ENCODE measurements around the gene NELFA. TPM values are rescaled to one million over a fixed set of nuclear protein-coding genes. Genes with fewer than 3 reads are reported as not detected.

NELFA gene
- total and polyA plus RNA-seq, 10 of the 15 experiments (the other 5 are each of a cell fraction or from before 2014, with no cell fraction given) = 0.39 to 38.6 (median 16.7) TPM

DNA sequence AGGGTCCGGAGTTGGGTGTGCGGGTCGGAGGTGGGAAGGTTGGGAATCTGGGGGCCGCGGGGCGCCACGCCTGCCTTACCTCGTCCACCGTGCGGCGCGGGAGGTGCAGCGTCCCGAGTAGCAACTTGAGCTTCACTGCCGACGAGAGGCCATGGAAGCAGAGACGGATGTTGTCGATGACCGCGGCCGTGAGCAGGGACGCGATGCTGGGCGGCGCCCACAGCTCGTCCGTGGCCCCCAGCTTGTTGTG lies 178 bp downstream of the NELFA start (continued):
- TF ChIP-seq ETV6 (conservative IDR thresholded peaks at IDR 0.05 in 1 of 2, IDR thresholded peaks at IDR 0.05 in 1 of 2; ENCODE audit: borderline replicate concordance in 1 of 2, low read depth in 1 of 2) (no peak), SIX5 (IDR thresholded peaks at IDR 0.05; ENCODE audit: low read depth, low read length, severe bottlenecking) (no peak), SREBF2 (IDR thresholded peaks at IDR 0.05; ENCODE audit: low read length) (no peak), NFYA (IDR thresholded peaks at IDR 0.05; ENCODE audit: borderline replicate concordance, low read depth, low read length) (no peak), SPI1 (IDR thresholded peaks at IDR 0.05; ENCODE audit: borderline replicate concordance, insufficient read depth, low read depth, low read length) (no peak), NBN (IDR thresholded peaks at IDR 0.05) (no peak), POU2F2 (IDR thresholded peaks at IDR 0.05; ENCODE audit: borderline replicate concordance, low read depth, low read length) (peak; percentile 62; the same call in 1 of the 3 replicates), BACH1 (IDR thresholded peaks at IDR 0.05; ENCODE audit: borderline replicate concordance) (no peak), RELA (IDR thresholded peaks at IDR 0.05; ENCODE audit: borderline replicate concordance, partially characterized antibody) (no peak), GATAD2B (conservative IDR thresholded peaks at IDR 0.05; ENCODE audit: low read depth) (0 out of 2 replicates have a peak, but pooled peaks have one; percentile 1), HDAC6 (IDR thresholded peaks at IDR 0.05; ENCODE audit: unreplicated experiment) (no peak), BHLHE40 (IDR thresholded peaks at IDR 0.05; ENCODE audit: borderline replicate concordance in 1 of 2, low read depth in 2 of 2, low read length in 1 of 2) (peak in 1 of 2 experiments; percentile 19; a peak in 1 of 4 replicates), IRF4 (IDR thresholded peaks at IDR 0.05; ENCODE audit: low read depth, low read length) (0 out of 2 replicates have a peak, but pooled peaks have one; percentile 31), HDGF (IDR thresholded peaks at IDR 0.05) (peak; percentile 84)
- TF ChIP-seq, protein P1, sequence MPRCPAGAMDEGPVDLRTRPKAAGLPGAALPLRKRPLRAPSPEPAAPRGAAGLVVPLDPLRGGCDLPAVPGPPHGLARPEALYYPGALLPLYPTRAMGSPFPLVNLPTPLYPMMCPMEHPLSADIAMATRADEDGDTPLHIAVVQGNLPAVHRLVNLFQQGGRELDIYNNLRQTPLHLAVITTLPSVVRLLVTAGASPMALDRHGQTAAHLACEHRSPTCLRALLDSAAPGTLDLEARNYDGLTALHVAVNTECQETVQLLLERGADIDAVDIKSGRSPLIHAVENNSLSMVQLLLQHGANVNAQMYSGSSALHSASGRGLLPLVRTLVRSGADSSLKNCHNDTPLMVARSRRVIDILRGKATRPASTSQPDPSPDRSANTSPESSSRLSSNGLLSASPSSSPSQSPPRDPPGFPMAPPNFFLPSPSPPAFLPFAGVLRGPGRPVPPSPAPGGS (IDR thresholded peaks at IDR 0.05; ENCODE audit: borderline replicate concordance, insufficient read depth, low read depth, low read length, poor library complexity, severe bottlenecking) = no peak
- TF ChIP-seq, protein P2, sequence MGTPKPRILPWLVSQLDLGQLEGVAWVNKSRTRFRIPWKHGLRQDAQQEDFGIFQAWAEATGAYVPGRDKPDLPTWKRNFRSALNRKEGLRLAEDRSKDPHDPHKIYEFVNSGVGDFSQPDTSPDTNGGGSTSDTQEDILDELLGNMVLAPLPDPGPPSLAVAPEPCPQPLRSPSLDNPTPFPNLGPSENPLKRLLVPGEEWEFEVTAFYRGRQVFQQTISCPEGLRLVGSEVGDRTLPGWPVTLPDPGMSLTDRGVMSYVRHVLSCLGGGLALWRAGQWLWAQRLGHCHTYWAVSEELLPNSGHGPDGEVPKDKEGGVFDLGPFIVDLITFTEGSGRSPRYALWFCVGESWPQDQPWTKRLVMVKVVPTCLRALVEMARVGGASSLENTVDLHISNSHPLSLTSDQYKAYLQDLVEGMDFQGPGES (IDR thresholded peaks at IDR 0.05) = no peak
- TF ChIP-seq, protein P3, sequence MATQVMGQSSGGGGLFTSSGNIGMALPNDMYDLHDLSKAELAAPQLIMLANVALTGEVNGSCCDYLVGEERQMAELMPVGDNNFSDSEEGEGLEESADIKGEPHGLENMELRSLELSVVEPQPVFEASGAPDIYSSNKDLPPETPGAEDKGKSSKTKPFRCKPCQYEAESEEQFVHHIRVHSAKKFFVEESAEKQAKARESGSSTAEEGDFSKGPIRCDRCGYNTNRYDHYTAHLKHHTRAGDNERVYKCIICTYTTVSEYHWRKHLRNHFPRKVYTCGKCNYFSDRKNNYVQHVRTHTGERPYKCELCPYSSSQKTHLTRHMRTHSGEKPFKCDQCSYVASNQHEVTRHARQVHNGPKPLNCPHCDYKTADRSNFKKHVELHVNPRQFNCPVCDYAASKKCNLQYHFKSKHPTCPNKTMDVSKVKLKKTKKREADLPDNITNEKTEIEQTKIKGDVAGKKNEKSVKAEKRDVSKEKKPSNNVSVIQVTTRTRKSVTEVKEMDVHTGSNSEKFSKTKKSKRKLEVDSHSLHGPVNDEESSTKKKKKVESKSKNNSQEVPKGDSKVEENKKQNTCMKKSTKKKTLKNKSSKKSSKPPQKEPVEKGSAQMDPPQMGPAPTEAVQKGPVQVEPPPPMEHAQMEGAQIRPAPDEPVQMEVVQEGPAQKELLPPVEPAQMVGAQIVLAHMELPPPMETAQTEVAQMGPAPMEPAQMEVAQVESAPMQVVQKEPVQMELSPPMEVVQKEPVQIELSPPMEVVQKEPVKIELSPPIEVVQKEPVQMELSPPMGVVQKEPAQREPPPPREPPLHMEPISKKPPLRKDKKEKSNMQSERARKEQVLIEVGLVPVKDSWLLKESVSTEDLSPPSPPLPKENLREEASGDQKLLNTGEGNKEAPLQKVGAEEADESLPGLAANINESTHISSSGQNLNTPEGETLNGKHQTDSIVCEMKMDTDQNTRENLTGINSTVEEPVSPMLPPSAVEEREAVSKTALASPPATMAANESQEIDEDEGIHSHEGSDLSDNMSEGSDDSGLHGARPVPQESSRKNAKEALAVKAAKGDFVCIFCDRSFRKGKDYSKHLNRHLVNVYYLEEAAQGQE (IDR thresholded peaks at IDR 0.05; ENCODE audit: low read depth, low read length) = no peak
- TF ChIP-seq, protein P4, sequence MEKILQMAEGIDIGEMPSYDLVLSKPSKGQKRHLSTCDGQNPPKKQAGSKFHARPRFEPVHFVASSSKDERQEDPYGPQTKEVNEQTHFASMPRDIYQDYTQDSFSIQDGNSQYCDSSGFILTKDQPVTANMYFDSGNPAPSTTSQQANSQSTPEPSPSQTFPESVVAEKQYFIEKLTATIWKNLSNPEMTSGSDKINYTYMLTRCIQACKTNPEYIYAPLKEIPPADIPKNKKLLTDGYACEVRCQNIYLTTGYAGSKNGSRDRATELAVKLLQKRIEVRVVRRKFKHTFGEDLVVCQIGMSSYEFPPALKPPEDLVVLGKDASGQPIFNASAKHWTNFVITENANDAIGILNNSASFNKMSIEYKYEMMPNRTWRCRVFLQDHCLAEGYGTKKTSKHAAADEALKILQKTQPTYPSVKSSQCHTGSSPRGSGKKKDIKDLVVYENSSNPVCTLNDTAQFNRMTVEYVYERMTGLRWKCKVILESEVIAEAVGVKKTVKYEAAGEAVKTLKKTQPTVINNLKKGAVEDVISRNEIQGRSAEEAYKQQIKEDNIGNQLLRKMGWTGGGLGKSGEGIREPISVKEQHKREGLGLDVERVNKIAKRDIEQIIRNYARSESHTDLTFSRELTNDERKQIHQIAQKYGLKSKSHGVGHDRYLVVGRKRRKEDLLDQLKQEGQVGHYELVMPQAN (conservative IDR thresholded peaks at IDR 0.05) = 0 out of 2 replicates have a peak, but pooled peaks have one; percentile 26
- TF ChIP-seq, protein P5, sequence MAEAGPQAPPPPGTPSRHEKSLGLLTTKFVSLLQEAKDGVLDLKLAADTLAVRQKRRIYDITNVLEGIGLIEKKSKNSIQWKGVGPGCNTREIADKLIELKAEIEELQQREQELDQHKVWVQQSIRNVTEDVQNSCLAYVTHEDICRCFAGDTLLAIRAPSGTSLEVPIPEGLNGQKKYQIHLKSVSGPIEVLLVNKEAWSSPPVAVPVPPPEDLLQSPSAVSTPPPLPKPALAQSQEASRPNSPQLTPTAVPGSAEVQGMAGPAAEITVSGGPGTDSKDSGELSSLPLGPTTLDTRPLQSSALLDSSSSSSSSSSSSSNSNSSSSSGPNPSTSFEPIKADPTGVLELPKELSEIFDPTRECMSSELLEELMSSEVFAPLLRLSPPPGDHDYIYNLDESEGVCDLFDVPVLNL (IDR thresholded peaks at IDR 0.05; ENCODE audit: low read depth, low read length) = no peak

All from GM12878 (cell line).